Natural killer cell treated with Interleukin-12 subunit alpha and Interleukin-12 subunit beta and Interleukin-15 and Interleukin-18, amount 100 ng/mL, for 72 hours (primary cell): ENCODE measurements around the gene OXER1. TPM values are rescaled to one million over a fixed set of nuclear protein-coding genes. Genes with fewer than 3 reads are reported as not detected.

Experiments
- ATAC-seq, 2 donors: fragments of 150-1000 bp; cut with Tn5 transposase in 1 of 2; sonication (Bioruptor Pico), chemical (Tn5 transposase) in 1 of 2; 2 replicates each; pipeline ENCODE4 v1.10.0; 2021
- DNase-seq: peaks from one replicate; pipeline ENCODE4 v3.0.0; 2022; ENCODE audit warnings: low spot score
- H3K27ac Mint-ChIP-seq, 2 donors: 1 replicate in 1 of 2; 2 replicates in 1 of 2; pipeline ENCODE4 v1.8.0; 2022; ENCODE audit warnings: mixed read lengths in 2 of 2, mild to moderate bottlenecking in 1 of 2, moderate library complexity in 1 of 2
- H3K27me3 Mint-ChIP-seq, 2 donors: 1 replicate in 1 of 2; 2 replicates in 1 of 2; pipeline ENCODE4 v1.8.0; 2022; ENCODE audit warnings: mixed read lengths in 2 of 2
- H3K36me3 Mint-ChIP-seq: one replicate; pipeline ENCODE4 v1.8.0; 2022; ENCODE audit warnings: mixed read lengths
- H3K4me1 Mint-ChIP-seq, 2 donors: 1 replicate in 1 of 2; 2 replicates in 1 of 2; pipeline ENCODE4 v1.8.0; 2022; ENCODE audit warnings: low read depth in 2 of 2, mixed read lengths in 2 of 2, mild to moderate bottlenecking in 1 of 2
- H3K4me3 Mint-ChIP-seq: one replicate; pipeline ENCODE4 v1.8.0; 2022; ENCODE audit warnings: mixed read lengths
- H3K9me3 Mint-ChIP-seq: 2 replicates; pipeline ENCODE4 v1.8.0; 2022; ENCODE audit warnings: mixed read lengths
- total RNA-seq, 2 donors: library from RNA; stranded (reverse); gene quantifications; one replicate each; pipeline ENCODE4 v1.2.3, GENCODE V29; 2022

OXER1 gene
- total RNA-seq, 2 donors from 2014 or later: not detected

DNA sequence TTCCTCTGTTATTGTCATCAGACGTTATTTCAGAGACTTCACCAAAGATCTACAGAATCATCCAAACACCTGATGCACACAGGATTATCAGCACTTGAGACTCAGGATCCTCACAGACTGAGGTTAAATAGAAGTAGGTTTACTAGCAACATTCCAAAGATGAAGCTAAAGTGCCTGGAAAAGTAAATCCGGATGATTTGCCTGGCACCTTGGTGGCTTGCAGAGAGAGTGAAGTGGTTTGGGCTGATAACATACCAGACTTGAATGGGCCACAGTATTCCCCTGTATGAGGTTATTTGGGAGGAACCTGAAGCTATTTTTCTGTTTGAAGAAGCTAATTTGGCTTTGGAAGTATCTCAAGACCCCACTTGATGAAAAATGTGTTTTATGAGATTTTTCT lies 51.0 kb downstream of the OXER1 start:
- no peak overlapping the region for H3K4me3 Mint-ChIP-seq
- H3K27me3 Mint-ChIP-seq: no peaks in the 10 kb centered on the region
- ATAC-seq (no peak), DNase-seq (no peak)
- peaks cover 4% of the 10 kb centered on the region for H3K36me3 Mint-ChIP-seq
- H3K4me1 Mint-ChIP-seq: no peaks in the 10 kb centered on the region
- no peak overlapping the region for H3K27ac Mint-ChIP-seq
- H3K9me3 Mint-ChIP-seq: no peaks in the 10 kb centered on the region

Other genes starting within 250 kb of the OXER1 start
- gene MTA3, start 195.5 kb downstream of the OXER1 start, total RNA-seq: 10 to 100 TPM; 18.7 to 21.2 TPM
- gene HAAO, start 28.4 kb upstream of the OXER1 start, total RNA-seq: not detected